Activated naive CD8-positive, alpha-beta T cell treated with anti-CD3 and anti-CD28 coated beads, Interleukin-2, amount 50 U/mL, for 16 hours (primary cell): ENCODE measurements around the gene LRRC8B.
"Not testable (repeated sequence)": the region's sequence is repeated elsewhere in the genome, so short reads cannot be mapped to it uniquely, and the experiment has no call there.

ENCODE experiments used
- DNase-seq: peaks from one replicate; pipeline ENCODE4 v3.0.0-alpha.2; 2020; ENCODE audit warnings: low read depth, low spot score

Gene LRRC8B

DNA sequence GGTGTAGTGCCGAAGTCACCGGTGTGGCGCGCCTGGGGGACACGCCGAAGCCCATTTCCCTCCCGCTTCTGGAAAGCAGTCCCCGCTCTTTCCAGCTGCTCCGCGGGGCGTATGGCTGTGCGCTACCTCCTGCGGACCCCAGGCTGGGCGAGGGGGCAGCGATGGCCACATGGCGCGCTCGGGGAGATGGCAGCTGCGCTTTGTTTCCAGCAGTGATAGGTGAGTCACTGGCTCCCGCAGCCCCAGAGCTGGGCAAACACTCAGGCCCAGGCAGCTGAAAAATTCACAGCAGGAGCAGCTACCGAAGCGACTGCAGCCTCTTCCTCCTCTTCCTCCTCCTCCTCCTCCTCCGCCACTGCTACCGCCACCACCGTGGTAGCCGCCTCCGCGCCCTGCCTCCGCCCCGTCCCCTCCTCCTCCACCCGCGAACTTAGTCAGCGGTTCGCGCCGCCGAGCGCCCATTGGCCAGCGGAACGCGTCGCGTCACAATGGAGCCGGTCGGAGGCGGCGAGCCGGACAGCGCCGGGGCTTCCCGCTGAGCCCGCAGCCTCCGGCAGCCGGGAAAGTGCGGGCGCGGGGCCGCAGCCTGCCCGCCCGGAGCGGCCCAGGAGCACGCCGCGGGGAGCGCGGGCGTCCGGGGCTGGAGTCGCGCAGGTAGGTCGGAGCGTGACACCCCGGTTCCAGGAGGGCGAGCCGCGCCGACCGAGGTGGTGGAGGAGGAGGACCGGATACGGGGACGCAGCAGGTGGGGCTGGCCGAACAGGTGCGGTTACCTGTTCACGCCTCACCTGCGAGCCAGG, at the start of gene LRRC8B:
Gene LRRC8B, plus strand, starts transcription at position 461 of the 800 bp plus-strand sequence. CDS start 57,822 bp downstream, outside the sequence.
- peak; percentile 71 for DNase-seq

- DNase-seq: no peak
Measured at GRCh38 chr1:89475269-89475668, 49.4 kb upstream of the LRRC8B start.

- no peak for DNase-seq
Measured at GRCh38 chr1:89476072-89476471, 48.6 kb upstream of the LRRC8B start.

- peak; percentile 67 for DNase-seq
Measured at GRCh38 chr1:89483010-89483756, 41.4 kb upstream of the LRRC8B start.

- DNase-seq: no peak
Measured at GRCh38 chr1:89483757-89484077, 40.9 kb upstream of the LRRC8B start.

DNA sequence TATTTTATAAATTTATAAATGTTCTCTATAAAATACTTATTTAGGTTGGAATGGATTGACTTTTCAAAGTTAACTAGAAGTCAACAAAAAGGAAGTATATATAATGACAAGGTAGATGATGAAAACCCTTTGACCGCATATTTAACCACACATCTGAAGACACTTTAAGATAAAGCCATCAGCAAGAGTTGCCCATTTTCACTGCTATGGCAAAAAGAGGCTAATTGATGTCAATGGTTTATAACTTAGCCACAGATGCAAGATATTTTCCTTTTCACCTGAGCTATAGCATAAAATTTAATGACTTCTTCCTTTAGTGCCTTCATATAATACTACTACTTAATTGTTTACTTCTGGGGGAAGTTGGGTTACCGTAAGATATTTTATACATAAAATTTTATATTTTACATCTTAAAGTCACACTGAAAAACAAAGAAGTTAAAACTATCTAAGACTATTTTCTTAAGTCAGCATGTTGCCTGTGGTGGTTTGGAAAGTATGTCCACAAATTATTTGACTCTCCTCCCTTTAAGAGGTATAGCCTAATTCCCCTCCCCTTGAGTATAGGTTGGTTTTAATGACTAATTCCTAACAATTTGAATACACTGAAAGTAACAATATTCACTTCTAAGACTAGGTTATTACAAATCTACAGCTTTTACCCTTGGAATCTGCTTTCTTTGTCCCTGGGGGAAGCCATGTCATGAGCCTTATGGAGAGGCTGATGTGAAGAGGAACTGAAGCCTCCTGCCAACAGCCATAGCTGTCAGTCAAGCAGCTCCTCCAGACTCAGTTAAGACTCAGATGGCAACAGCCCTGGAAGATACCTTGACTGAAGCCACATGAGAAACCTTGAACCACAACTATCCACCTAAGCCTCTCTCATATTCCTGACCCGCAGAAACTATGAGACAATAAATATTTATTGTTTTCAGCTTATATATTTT, 40.3 kb upstream of the LRRC8B start:
- no peak for DNase-seq

- DNase-seq: no peak
Measured at GRCh38 chr1:89487972-89488371, 36.7 kb upstream of the LRRC8B start.

DNA sequence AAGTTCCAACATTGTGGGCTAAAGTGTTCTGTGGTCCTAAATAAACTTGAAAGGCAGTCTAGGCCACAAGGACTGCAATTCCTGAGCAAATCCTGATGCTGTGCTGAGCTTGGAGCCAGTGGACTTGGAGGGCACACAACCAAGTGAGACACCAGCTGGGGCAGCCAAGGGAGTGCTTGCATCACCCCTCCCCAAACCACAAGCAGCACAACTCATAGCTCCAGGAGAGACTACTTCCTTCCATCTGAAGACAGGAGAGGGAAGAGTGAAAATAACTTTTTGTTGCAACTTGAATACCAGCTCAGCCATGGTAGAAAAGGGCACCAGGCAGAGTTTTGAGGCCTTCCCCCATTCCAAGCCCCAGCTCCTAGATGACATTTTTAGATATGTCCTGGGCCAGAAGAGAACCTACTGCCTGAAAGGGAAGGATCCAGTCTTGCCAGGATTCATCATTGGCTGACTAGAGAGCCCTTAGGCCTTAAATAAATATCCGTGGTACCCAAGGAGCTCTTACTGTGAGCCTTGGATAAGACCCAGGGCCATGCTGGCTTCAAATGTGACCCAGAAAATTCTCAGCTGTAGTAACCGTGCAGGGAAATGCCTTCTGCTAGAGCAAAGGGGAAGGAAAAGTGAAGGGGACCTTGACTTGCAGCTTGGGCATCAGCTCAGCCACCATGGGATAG, 35.4 kb upstream of the LRRC8B start:
- DNase-seq: no peak

DNA sequence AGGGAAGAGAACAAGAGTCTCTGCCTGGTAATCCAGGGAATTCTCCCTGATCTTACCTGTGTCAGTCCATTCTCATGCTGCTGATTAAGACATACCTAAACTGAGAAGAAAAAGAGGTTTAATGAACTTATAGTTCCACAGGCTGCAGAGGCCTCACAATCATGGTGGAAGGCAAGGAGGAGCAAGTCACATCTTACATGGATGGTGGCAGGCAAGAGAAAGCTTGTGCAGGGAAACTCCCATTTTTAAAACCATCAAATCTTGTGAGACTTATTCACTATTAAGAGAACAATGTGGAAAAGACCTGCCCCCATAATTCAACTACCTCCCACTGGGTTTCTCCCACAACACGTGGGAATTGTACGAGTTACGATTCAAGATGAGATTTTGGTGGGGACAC, 34.2 kb upstream of the LRRC8B start:
- no peak for DNase-seq

DNA sequence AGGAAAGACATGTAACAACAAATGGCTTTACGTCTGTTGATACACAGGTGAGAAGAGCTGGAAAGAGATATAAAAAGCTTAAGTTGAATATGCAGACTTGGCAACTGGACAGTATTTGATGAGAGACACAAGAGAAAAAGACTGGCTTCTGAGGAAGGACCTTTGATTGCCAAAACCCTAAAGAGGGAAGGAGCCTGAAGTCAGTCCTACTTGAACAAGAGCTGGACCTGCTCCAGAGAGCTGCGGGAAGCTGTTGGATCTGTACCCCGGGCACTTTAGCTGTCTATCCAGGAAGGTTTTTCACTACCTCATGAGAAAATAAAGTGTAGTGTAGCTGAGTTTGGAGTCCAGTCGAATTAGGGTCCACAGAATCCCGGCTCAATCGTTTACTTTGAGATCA, 25.3 kb upstream of the LRRC8B start:
- no peak for DNase-seq

DNA sequence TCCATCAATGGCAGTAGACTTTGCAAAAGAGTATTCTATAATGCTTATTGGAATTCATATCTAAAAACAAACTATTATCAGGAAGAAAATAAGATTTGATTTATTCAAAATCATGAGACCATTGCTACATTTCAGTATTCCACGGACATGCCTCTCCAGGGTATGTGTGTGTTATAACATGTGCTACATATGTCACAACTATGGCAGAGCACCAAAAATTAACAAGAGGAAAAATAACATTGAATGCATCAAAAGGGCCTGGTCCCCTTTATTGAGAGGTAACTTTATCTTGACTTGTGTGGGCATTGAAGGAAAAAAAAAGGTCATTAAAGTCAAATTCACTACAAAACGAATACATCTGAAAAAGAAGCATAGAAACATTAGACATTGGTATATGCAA, 22.6 kb upstream of the LRRC8B start:
- DNase-seq: no peak

DNA sequence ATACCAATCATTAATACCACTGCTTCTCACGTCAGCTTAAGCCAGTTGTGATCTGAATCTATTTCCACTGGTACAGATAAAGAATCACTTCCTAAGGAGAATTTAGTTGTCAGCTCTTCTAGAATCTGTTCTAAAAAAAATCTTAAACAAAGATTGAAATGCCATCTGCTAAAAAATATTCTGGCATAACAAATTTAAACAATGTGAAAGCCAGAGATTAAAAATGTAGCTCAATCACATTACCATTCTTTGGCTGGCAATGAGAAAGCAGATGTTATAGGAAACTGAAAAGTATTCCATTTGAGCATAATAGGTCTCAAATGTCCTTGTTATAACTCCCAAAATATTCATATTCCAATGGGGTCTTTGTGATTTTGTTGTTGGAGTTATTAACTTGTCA, 21.7 kb upstream of the LRRC8B start:
- no peak for DNase-seq

- DNase-seq: no peak
Measured at GRCh38 chr1:89503690-89504089, 20.9 kb upstream of the LRRC8B start.

DNA sequence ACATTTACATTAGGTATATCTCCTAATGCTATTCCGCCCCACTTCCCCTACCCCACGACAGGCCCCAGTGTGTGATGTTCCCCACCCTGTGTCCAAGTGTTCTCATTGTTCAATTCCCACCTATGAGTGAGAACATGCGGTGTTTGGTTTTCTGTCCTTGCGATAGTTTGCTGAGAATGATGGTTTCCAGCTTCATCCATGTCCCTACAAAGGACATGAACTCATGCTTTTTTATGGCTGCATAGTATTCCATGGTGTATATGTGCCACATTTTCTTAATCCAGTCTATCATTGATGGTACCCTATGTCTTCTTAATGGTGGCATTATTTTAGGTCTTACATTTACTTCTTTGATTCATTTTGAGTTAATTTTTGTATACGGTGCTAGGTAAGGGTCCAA, 14.6 kb upstream of the LRRC8B start:
- not testable (repeated sequence) for DNase-seq

GRCh38 chr1:89512996-89513720, 11.5 kb upstream of the LRRC8B start:
- DNase-seq: no peak

- no peak for DNase-seq
Measured at GRCh38 chr1:89516055-89516454, 8.6 kb upstream of the LRRC8B start.

GRCh38 chr1:89518221-89518631, 6.4 kb upstream of the LRRC8B start:
- no peak for DNase-seq

GRCh38 chr1:89519779-89520358, 4.8 kb upstream of the LRRC8B start:
- DNase-seq: no peak

DNA sequence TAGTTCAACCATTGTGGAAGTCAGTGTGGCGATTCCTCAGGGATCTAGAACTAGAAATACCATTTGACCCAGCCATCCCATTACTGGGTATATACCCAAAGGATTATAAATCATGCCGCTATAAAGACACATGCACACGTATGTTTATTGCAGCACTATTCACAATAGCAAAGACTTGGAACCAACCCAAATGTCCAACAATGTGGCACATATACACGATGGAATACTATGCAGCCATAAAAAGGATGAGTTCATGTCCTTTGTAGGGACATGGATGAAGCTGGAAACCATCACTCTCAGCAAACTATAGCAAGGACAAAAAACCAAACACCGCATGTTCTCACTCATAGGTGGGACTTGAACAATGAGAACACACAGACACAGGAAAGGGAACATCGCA, 2.7 kb upstream of the LRRC8B start:
- DNase-seq: not testable (repeated sequence)
